Liver (tissue), 3 donors: ENCODE measurements around the gene ARID3B.

ENCODE experiments used
- ATF3 ChIP-seq: IDR thresholded peaks from 2 replicates; pipeline ENCODE4 v1.6.1; 2016; ENCODE audit warnings: antibody characterized with exemption
- CTCF ChIP-seq: fragments of 150-350 bp; IDR thresholded peaks from 2 replicates; pipeline ENCODE4 v1.5.1; 2017; ENCODE audit warnings: improper control_type of control experiment, low read depth, low read length; ENCODE audit not compliant: missing input control
- FOXA2 ChIP-seq: IDR thresholded peaks from 2 replicates; pipeline ENCODE4 v1.6.1; 2016; ENCODE audit warnings: antibody characterized with exemption
- GABPA ChIP-seq, 2 donors: IDR thresholded peaks in 1 of 2; conservative IDR thresholded peaks in 1 of 2; 2 replicates each; pipeline ENCODE4 v1.6.1; 2016; ENCODE audit warnings: antibody characterized with exemption in 2 of 2, mild to moderate bottlenecking in 1 of 2, moderate library complexity in 1 of 2
- REST ChIP-seq: IDR thresholded peaks from 2 replicates; pipeline ENCODE4 v1.6.1; 2016; ENCODE audit warnings: antibody characterized with exemption, mild to moderate bottlenecking
- TAF1 ChIP-seq: conservative IDR thresholded peaks from 2 replicates; pipeline ENCODE4 v1.6.1; 2016; ENCODE audit warnings: antibody characterized with exemption, mild to moderate bottlenecking
- ZBTB33 ChIP-seq: IDR thresholded peaks from 2 replicates; pipeline ENCODE4 v1.6.1; 2016; ENCODE audit warnings: antibody characterized with exemption
- donor health status: healthy.
- donor health status: healthy.

- TF ChIP-seq TAF1 (no peak), CTCF (no peak), REST (no peak), FOXA2 (no peak), GABPA (IDR thresholded peaks at IDR 0.05 in 1 of 2, conservative IDR thresholded peaks at IDR 0.05 in 1 of 2) (no peak), ZBTB33 (no peak), ATF3 (no peak)
Observed at GRCh38 chr15:74502301-74502700, 38.7 kb upstream of the ARID3B start.
